Suprapubic skin (tissue), 4 donors: ENCODE measurements around the gene MUC4. TPM values are rescaled to one million over a fixed set of nuclear protein-coding genes. Genes with fewer than 3 reads are reported as not detected.
"Not testable (repeated sequence)": the region's sequence is repeated elsewhere in the genome, so short reads cannot be mapped to it uniquely, and the experiment has no call there.

Source experiments
- DNase-seq, 2 donors: peaks; one replicate each; pipeline ENCODE4 v3.0.0-alpha.2; 2019; ENCODE audit warnings: low spot score in 2 of 2
- H3K27ac ChIP-seq: fragments of 200-600 bp; sonication (generic); one replicate; pipeline ENCODE4 v1.5.1; 2019
- H3K27me3 ChIP-seq: fragments of 200-600 bp; sonication (generic); one replicate; pipeline ENCODE4 v1.5.1; 2019
- H3K36me3 ChIP-seq: fragments of 200-600 bp; sonication (generic); one replicate; pipeline ENCODE4 v1.5.1; 2019
- H3K4me1 ChIP-seq: fragments of 200-600 bp; sonication (generic); one replicate; pipeline ENCODE4 v1.5.1; 2019
- H3K4me3 ChIP-seq: fragments of 200-600 bp; sonication (generic); one replicate; pipeline ENCODE4 v1.5.1; 2019; ENCODE audit warnings: mild to moderate bottlenecking
- H3K9me3 ChIP-seq: fragments of 200-600 bp; sonication (generic); one replicate; pipeline ENCODE4 v1.5.1; 2019
- CTCF ChIP-seq, 2 donors: fragments of 200-600 bp in 1 of 2; fragments of 450-650 bp in 1 of 2; sonication (generic) in 1 of 2; IDR thresholded peaks; one replicate each; pipeline ENCODE4 v1.5.1; 2016 to 2019; ENCODE audit warnings: antibody characterized with exemption in 2 of 2, mild to moderate bottlenecking in 1 of 2, moderate library complexity in 1 of 2
- EP300 ChIP-seq: sonication (generic); formaldehyde crosslinking; IDR thresholded peaks from one replicate; pipeline ENCODE4 v1.6.1; 2017; ENCODE audit warnings: antibody characterized with exemption
- POLR2A ChIP-seq, 2 donors: fragments of 450-650 bp; IDR thresholded peaks; one replicate each; pipeline ENCODE4 v1.6.1; 2017; ENCODE audit warnings: antibody characterized with exemption in 2 of 2, mild to moderate bottlenecking in 2 of 2, moderate library complexity in 2 of 2
- POLR2AphosphoS5 ChIP-seq, 3 donors: sonication (generic); formaldehyde crosslinking; IDR thresholded peaks; one replicate each; pipeline ENCODE4 v1.6.1; 2017; ENCODE audit warnings: antibody characterized with exemption in 3 of 3
- WGBS: methylation state at CpG from one replicate; pipeline ENCODE4 v1.1.5; 2018; 5-methylcytosine and 5-hydroxymethylcytosine counted together
- total RNA-seq, 4 donors: library from RNA; depleted of rRNA; stranded (reverse); fragments of >200 nt; gene quantifications; one replicate each; pipeline ENCODE4 v1.1.0, GENCODE V29; 2016

MUC4 gene
- total RNA-seq, 4 donors from 2014 or later: not detected

DNA sequence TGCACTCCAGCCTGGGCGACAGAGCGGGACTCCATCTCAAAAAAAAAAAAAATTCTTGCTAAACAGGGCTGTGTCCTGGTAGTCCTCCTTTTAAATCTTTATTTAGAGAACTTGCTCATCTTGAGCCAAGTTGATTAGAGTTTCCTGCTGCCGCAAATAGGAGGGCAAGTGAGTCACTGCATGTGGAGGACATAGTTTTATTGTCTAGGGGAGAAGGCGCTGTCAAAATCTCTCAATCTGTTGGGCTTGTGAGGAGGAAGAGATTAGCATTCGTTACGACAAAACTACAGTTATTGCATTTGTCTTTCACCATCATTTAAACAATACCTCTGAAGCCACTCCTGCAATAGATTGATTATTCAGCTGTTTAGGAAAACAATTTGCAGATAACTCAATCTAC lies 11.5 kb downstream of the MUC4 start:
- Histone ChIP-seq H3K36me3 (no peaks in the 10 kb centered on the region), H3K27me3 (peaks cover 36% of the 10 kb centered on the region), H3K4me3 (no peak overlapping the region), H3K27ac (no peak overlapping the region), H3K4me1 (peaks cover 11% of the 10 kb centered on the region), H3K9me3 (no peaks in the 10 kb centered on the region)
- TF ChIP-seq POLR2A (IDR thresholded peaks at IDR 0.05) (no peak), CTCF (IDR thresholded peaks at IDR 0.05) (no peak)
- 74% methylated on average over 6 of the region's 6 CpGs for WGBS
- no peak for DNase-seq

DNA sequence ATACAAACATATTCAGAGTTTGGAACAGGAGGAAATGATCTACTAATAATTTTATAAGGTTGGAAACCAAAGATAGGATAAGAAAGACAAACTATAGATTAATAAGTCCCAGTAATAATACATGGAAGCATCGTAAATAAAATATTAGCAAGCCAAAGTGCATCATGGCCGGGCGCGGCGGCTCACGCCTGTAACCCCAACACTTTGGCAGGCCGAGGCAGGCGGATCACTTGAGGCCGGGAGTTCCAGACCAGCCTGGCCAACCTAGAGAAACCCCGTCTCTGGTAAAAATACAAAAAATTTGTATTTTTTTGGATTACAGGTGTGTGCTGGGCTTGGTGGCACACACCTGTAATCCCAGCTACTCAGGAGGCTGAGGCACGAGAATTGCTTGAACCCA lies 14.9 kb downstream of the MUC4 start:
- no peak overlapping the region for H3K27ac ChIP-seq
- 89% methylated on average over 11 of the region's 11 CpGs for WGBS
- DNase-seq: no peak
- no peaks in the 10 kb centered on the region for H3K4me1 ChIP-seq
- no peak overlapping the region for H3K4me3 ChIP-seq
- peaks cover 11% of the 10 kb centered on the region for H3K27me3 ChIP-seq
- no peaks in the 10 kb centered on the region for H3K36me3 ChIP-seq
- TF ChIP-seq EP300: no peak
- no peak for TF ChIP-seq POLR2A (IDR thresholded peaks at IDR 0.05)
- TF ChIP-seq CTCF (IDR thresholded peaks at IDR 0.05): no peak
- no peak for TF ChIP-seq POLR2AphosphoS5 (IDR thresholded peaks at IDR 0.05)
- no peaks in the 10 kb centered on the region for H3K9me3 ChIP-seq

DNA sequence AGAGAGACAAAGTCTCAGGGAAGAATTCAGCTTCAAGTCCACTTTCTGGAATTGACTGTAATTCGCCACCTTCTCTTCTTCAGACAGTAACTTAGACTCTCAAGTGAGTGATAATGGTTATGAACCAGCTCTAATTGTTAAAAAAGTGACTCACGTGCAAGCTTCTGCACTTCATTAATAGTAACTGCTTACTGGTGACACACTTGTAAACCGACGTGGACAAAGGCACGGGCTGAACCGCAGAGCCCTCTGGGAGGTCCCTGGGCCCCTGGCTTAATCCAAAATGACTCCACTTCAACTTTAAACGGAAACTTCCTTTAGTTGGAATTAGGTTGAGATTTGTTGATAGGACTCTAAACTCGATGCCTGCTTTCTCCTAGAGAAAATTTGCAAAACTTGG lies 17.0 kb downstream of the MUC4 start:
- 47% methylated on average over 8 of the region's 8 CpGs for WGBS

GRCh38 chr3:195792621-195793020 lies 19.1 kb downstream of the MUC4 start:
- not testable (repeated sequence) for DNase-seq, H3K9me3 ChIP-seq, H3K4me1 ChIP-seq, H3K4me3 ChIP-seq, H3K27ac ChIP-seq, H3K36me3 ChIP-seq
- H3K27me3 ChIP-seq: peaks cover 12% of the 10 kb centered on the region
- 74% methylated on average over 6 of the region's 6 CpGs for WGBS

More for the DNA sequence above, 17.0 kb downstream of the MUC4 start:
- H3K27me3 ChIP-seq: peaks cover 12% of the 10 kb centered on the region
- no peak overlapping the region for H3K4me3 ChIP-seq
- H3K36me3 ChIP-seq: no peaks in the 10 kb centered on the region
- TF ChIP-seq CTCF (IDR thresholded peaks at IDR 0.05) (no peak), POLR2A (IDR thresholded peaks at IDR 0.05) (no peak), EP300 (no peak), POLR2AphosphoS5 (IDR thresholded peaks at IDR 0.05) (no peak)
- no peak for DNase-seq
- no peaks in the 10 kb centered on the region for H3K9me3 ChIP-seq
- no peaks in the 10 kb centered on the region for H3K4me1 ChIP-seq
- no peak overlapping the region for H3K27ac ChIP-seq

GRCh38 chr3:195790901-195791300 lies 20.8 kb downstream of the MUC4 start:
- H3K27ac ChIP-seq: no peak overlapping the region
- no peak for DNase-seq
- H3K27me3 ChIP-seq: peaks cover 11% of the 10 kb centered on the region
- no peaks in the 10 kb centered on the region for H3K4me1 ChIP-seq
- H3K36me3 ChIP-seq: no peaks in the 10 kb centered on the region
- 78% methylated on average over 4 of the region's 4 CpGs for WGBS
- no peak overlapping the region for H3K4me3 ChIP-seq
- H3K9me3 ChIP-seq: no peaks in the 10 kb centered on the region
- TF ChIP-seq POLR2A (IDR thresholded peaks at IDR 0.05): no peak
- TF ChIP-seq POLR2AphosphoS5 (IDR thresholded peaks at IDR 0.05): no peak
- no peak for TF ChIP-seq CTCF (IDR thresholded peaks at IDR 0.05)
